ENCODE measurements around the gene PAFAH1B2. TPM values are rescaled to one million over a fixed set of nuclear protein-coding genes. Genes with fewer than 3 reads are reported as not detected.
"Not testable (repeated sequence)": the region's sequence is repeated elsewhere in the genome, so short reads cannot be mapped to it uniquely, and the experiment has no call there.

Gene PAFAH1B2
- total RNA-seq, 1 donor from 2014 or later, result 231 TPM

DNA sequence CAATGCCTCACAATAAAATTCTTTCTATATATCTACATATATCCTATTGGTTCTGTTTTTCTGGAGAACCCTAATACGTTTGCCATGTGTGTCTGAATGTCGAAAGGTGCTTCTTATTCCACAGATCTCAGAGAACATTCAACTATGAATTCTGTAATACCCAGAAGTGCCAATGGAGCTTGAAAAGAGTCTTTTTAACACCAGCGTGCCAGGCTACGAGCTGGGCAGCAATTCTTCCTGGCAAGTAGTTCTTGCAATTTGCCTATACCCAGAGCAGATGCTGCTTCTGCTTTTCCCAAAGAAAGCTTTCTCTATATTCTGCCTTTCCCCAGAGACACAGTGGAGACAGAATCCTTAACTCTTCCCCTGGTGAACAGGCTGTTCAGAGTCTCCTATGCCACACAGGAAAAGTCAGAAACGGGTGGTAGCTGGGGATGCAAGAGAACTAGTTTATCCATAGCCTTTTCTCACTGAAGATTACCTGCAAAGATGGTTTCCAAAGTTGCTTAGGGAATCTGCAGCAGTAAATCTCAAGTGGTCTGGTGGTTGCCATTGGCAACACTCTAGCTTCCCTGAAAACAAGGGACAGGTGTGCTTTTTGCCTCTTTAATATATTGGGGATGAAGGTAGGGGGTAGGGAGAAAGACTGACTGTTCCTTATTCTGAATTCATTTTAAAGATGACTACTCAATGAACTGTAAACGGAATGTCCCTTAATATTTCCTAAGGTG lies 16.8 kb upstream of the PAFAH1B2 start:
- DNase-seq, result no peak

- no peak for DNase-seq
Observed at GRCh38 chr11:117128289-117128688, 15.8 kb upstream of the PAFAH1B2 start.

- not testable (repeated sequence) for DNase-seq
Observed at GRCh38 chr11:117130396-117130795, 13.7 kb upstream of the PAFAH1B2 start.

GRCh38 chr11:117130879-117131278 lies 13.2 kb upstream of the PAFAH1B2 start:
- DNase-seq, result no peak

- no peak for DNase-seq
Observed at GRCh38 chr11:117134431-117134830, 9.7 kb upstream of the PAFAH1B2 start.

- DNase-seq, result not testable (repeated sequence)
Observed at GRCh38 chr11:117134979-117135378, 9.1 kb upstream of the PAFAH1B2 start.

DNA sequence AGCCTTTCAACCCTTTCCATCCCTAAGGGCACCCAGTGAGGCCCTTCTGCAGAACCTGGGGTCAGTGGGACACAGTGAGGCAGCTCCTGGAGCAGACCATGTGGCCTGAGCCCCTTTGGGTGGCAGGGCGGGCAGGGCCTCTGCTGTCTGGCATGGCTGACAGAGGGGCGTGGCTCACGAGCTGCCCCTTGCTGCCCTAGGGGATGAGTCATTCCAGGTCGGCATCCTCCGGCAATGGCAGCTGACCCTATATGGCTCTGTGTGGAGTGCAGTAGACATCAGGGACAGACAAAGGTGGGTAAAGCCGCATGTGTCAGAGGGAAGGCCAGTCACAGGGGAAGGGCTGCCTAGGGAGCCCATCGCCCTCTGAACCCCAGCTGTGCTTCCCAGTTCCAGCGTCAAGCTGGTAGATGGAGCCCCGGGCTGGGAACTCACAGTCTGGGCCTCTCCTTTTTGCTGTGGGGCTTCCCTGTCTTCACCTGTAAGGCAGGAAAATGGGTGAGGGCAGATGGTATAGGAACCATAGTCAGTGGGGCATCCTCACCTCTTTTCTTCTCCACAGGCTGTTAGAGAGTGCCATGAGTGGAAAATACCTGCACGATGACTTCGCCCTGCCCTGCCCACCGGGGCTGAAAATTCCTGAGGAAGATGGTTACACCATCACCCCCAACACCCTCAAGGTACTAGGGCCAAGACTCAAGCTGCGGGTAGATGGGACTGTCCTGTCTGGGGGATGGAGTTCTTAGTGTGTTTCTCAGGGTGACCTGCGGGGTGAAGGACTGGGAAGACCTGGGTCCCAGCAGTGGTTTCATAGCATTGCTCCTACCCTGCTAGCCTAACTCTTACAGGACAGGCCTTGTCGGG lies 6.6 kb upstream of the PAFAH1B2 start:
- DNase-seq, result not testable (repeated sequence)

- DNase-seq, result peak; percentile 61
Observed at GRCh38 chr11:117143390-117143789, 697 bp upstream of the PAFAH1B2 start.

DNA sequence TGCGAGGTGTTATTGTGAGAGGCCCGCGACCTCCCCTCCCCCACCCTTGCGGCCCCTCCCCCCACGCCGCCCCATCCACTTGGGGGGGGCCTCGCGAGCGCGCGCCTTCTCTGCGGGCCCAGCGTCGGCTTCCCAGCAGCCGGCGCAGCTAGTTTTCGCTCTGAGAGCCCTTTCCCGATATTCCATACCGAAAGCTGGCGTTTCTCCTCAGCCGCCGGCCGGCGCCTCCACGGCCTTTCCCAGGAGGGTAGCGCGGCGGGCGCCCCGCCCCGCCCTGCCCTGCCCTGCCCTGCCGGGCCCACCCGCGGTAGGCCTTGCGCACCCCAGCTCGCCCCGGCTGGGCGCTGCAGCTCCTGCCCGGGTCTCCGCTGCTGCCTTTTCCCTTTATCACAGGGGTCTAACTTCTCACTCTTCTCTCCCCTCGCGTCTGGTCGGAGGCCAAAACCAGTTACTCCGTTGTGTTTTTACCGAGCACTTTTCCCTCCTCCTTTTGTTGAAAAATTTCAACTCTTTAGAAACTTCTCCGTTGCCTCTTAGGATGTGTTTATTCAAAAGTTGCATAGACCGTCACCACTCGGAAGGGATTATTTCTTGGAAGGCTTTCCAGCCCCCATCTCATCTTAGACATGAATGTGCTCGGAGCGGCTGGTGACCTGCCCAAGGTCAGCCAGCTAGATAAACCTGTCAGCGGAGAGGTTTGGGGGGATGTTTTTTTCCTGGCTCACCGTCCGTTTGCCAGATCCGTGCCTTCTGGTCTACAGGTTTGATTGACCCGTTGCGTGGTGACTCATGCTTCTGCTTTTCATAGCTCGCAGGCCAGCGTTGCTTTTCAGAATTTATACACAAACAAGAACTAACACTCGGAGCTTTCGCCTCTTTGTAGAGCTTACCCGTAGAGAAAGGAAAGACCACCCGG lies 648 bp downstream of the PAFAH1B2 start:
- peak; percentile 79 for DNase-seq

DNA sequence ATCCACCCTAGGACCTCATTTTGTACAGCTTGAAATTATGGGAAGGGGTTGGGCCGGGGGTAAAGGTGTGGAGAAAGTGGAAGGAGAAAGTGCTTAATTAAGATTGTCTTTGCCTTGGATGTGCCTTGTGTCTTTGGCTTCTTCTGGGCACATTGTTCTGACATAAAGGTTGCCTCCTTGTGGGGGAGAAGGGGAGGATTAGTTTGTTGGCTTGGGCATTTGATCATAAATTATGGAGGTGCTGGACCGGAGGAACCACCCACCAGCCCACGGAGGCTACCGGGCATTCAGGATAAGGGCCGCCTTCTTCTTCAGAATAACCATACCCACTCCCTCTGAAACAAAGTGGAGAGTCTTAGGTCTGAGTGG lies 1.3 kb downstream of the PAFAH1B2 start:
- DNase-seq, result peak; percentile 76

DNA sequence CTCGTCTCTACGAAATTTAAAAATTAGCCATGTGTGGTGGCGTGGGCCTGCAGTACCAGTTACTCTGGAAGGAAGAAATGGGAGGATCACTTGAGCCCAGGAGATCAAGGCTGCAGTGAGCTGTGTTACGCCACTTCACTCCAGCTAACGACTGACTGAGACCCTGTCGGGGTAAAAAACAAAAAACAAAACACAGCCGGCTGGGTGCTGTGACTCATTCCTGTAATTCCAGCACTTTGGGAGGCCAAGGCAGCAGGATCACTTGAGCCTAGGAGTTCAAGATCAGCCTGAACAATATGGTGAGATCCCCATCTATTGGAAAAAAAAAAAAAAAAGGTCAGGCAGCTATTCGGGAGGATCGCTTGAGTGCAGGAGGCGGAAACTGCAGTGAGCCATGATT lies 2.4 kb downstream of the PAFAH1B2 start:
- DNase-seq, result peak; percentile 6

DNA sequence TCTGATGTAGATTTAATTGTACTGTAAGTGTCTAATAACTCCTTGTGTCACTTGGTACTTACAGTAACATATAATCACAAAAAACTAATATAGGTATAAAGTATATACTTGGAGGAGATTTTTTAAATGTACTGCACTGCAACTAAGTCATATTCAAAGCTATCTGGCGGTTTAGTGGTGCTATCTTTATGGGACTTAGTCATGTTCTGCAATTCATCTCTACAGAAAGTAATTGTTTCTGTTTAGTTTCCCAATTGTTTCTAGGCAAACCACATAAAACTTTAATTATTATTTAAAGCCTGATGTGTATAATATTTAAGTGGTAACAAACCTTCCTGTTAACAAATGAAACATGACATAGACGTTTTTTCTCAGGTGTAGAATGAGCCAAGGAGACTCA lies 8.0 kb downstream of the PAFAH1B2 start:
- no peak for DNase-seq

- no peak for DNase-seq
Observed at GRCh38 chr11:117154468-117154867, 10.4 kb downstream of the PAFAH1B2 start.

GRCh38 chr11:117157507-117157906 lies 13.4 kb downstream of the PAFAH1B2 start:
- DNase-seq, result no peak

DNA sequence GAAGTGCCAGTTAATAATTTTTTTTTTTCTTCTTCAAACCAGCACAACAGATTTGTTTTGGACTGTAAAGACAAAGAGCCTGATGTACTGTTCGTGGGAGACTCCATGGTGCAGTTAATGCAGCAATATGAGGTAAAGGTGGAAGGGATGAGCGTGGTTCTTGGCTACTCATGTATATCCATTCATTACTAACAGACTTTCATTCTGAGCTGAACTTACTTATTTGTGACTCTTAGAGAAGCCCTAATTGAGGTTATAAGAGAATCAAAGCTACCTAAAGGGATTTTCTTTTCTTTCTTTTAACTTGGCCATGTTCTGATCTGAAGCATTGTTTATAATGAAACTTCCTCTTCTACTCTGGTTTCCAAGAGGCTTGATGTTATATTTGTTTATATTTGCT lies 15.8 kb downstream of the PAFAH1B2 start:
- DNase-seq, result no peak

- no peak for DNase-seq
Observed at GRCh38 chr11:117160826-117161225, 16.7 kb downstream of the PAFAH1B2 start.

DNA sequence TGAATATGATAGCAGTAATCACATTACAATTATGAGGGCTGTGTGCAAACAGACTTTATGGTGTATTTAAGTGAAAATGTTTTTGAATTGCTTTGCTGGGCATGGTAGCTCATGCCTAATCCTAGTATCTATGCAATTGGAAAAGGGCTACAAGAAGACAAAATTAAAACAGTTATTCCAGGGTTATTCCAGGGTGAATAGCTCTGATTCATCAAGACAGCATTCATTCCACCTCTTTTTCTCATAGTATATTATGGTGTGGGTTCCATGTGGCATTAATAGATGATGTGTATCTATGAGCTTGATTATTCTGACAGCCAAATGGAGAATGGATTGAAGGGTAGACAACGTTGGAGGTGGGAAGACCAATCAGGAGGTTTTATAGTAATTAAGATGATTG lies 22.4 kb downstream of the PAFAH1B2 start:
- no peak for DNase-seq

GRCh38 chr11:117169736-117170135 lies 25.6 kb downstream of the PAFAH1B2 start:
- no peak for DNase-seq

DNA sequence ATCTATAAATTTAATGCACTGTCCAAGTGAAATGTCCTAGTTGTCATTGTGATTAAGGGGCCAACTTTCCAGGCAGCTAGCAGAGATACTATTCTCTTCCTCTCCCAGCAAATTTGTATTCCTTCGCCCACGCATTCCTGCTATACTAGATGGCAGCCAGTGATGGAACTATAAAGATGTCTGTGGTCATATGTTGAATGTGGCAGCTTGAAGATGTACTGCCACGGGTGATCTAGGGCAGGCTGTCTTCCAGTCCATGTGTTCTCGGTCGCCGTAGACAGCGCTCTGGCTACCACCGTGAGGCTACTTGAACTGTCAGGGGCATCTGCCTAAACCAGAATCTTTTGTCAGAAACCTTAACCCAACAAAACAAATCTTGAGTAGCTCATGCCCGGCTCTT lies 26.1 kb downstream of the PAFAH1B2 start:
- no peak for DNase-seq

DNA sequence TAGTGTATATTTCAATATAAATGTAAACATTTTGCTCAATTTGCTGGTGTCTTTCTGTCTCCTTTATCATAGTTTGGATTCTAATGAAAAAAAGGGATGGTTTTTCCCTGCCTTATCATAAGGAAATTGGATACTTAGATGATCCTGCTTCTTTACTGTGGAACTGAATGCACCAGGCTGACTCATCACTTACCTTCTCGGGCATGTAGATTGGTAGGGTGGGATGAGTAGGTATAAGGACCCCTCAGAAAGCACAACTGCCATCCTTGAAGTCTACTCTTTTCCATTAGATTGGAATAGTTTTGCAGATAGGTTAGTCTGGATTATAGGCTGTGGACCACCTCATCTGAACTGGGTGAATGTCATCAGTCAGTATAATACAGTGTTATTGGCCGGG lies 26.9 kb downstream of the PAFAH1B2 start:
- no peak for DNase-seq

DNA sequence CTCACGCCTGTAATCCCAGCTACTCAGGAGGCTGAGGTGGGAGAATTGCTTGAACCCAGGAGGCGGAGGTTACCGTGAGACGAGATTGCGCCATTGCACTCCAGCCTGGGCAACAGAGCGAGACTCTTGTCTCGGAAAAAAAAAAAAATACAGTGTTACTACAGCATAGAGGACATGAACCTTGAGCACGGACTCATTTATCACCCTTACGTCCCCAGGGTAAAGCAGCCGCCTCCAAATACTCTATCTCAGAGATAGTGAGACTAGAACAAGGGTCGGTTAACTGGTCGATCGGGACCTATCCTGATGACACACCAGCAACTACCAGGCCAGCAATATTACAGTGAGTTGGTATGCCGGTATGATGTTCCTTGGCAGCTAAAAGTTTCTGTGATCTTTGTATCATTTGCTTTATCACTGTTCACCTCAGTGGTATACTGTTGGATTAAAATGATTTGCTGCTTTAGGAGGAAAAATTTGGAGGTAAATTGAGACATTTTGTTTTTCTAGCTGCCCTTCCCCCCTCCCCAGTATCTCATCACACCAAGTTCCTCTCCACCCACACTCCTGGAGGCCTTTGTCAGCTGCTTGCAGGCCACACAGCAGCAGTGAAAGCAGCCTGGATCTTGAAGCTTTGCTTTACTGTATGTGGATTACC lies 27.4 kb downstream of the PAFAH1B2 start:
- DNase-seq, result peak; percentile 9

DNA sequence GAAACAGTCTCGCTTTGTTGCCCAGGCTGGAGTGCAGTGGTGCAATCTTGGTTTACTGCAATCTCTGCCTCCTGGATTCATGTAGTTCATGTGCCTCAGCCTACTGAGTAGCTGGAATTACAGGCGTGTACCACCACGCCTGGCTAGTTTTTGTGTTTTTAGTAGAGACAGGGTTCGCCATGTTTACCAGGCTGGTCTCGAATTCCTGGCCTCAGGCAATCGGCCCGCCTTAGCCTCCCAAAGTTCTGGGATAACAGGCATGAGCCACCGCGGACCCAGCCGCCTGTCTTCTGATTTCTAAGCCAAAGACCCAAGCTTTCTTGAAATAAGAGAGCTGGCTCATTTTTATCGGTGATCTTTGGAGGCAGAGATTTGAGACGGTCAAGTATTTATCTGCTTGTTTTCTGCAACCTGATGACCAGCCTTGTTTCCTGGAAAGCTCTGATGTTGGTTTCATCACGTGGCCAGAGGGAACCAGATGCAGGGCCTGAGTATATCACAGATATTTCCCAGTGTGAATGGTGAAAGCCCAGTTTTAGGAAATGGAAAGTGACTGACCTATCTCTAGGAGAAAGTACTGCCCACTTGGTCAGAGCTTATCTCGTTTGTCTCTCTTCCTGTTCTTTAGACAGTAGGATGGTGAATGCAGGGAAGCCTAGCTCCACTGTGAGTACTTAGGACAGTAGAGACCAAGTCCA lies 28.8 kb downstream of the PAFAH1B2 start:
- peak; percentile 66 for DNase-seq
